ENCODE data around the gene GMPPA. TPM values are rescaled to one million over a fixed set of nuclear protein-coding genes. Genes with fewer than 3 reads are reported as not detected.
A peak's percentile ranks its signal among the peaks of the same experiment; 100 is the strongest.

The GMPPA gene
- total RNA-seq, 1 experiment from 2014 or later: 89.6 TPM

GRCh38 chr2:219551441-219552381 lies 53.0 kb downstream of the GMPPA start:
- H3K4me3 ChIP-seq: peak overlapping the region; percentile 61
- no peaks in the 10 kb centered on the region for H3K9me3 ChIP-seq
- DNase-seq: peak; percentile 23
- no peaks in the 10 kb centered on the region for H3K36me3 ChIP-seq
- H3K27me3 ChIP-seq: no peaks in the 10 kb centered on the region

GRCh38 chr2:219552382-219553167 lies 53.9 kb downstream of the GMPPA start:
- H3K36me3 ChIP-seq: no peaks in the 10 kb centered on the region
- H3K9me3 ChIP-seq: no peaks in the 10 kb centered on the region
- H3K4me3 ChIP-seq: peak overlapping the region; percentile 61
- no peaks in the 10 kb centered on the region for H3K27me3 ChIP-seq
- DNase-seq: peak; percentile 79

GRCh38 chr2:219553168-219553417 lies 54.4 kb downstream of the GMPPA start:
- H3K4me3 ChIP-seq: peak overlapping the region; percentile 61
- no peaks in the 10 kb centered on the region for H3K36me3 ChIP-seq
- no peaks in the 10 kb centered on the region for H3K27me3 ChIP-seq

GRCh38 chr2:219553463-219553963 lies 54.8 kb downstream of the GMPPA start:
- Histone ChIP-seq H3K36me3 (no peaks in the 10 kb centered on the region), H3K27me3 (no peaks in the 10 kb centered on the region), H3K9me3 (no peaks in the 10 kb centered on the region), H3K4me3 (no peak overlapping the region)
- DNase-seq: no peak

More at GRCh38 chr2:219553168-219553417, 54.4 kb downstream of the GMPPA start:
- H3K9me3 ChIP-seq: no peaks in the 10 kb centered on the region
- DNase-seq: no peak

- H3K36me3 ChIP-seq: no peaks in the 10 kb centered on the region
- DNase-seq: no peak
- H3K9me3 ChIP-seq: no peaks in the 10 kb centered on the region
- no peak overlapping the region for H3K4me3 ChIP-seq
- H3K27me3 ChIP-seq: no peaks in the 10 kb centered on the region
Observed at GRCh38 chr2:219554350-219554749, 55.7 kb downstream of the GMPPA start.

GRCh38 chr2:219555956-219556355 lies 57.3 kb downstream of the GMPPA start:
- H3K36me3 ChIP-seq: no peaks in the 10 kb centered on the region
- H3K9me3 ChIP-seq: no peaks in the 10 kb centered on the region
- no peak for DNase-seq
- H3K27me3 ChIP-seq: no peaks in the 10 kb centered on the region
- no peak overlapping the region for H3K4me3 ChIP-seq

GRCh38 chr2:219556413-219556812 lies 57.7 kb downstream of the GMPPA start:
- no peak overlapping the region for H3K4me3 ChIP-seq
- no peak for DNase-seq

More at GRCh38 chr2:219556413-219556812, 57.7 kb downstream of the GMPPA start:
- Histone ChIP-seq H3K36me3 (no peaks in the 10 kb centered on the region), H3K9me3 (no peaks in the 10 kb centered on the region), H3K27me3 (no peaks in the 10 kb centered on the region)

Other genes with a start within 250 kb of the GMPPA start
- not detected in 2 replicates for gene TUBA4B, start 245.6 kb upstream of the GMPPA start, total RNA-seq (2014; rRNA removed; shearing (Covaris generic); ENCODE audit: low replicate concordance)
- 3.1 and 7.7 TPM in 2 replicates for gene TUBA4A, start 245.0 kb upstream of the GMPPA start, total RNA-seq (2014; rRNA removed; shearing (Covaris generic); ENCODE audit: low replicate concordance)
- 55.0 and 56.4 TPM in 2 replicates for gene DNAJB2, start 219.5 kb upstream of the GMPPA start, total RNA-seq (2014; rRNA removed; shearing (Covaris generic); ENCODE audit: low replicate concordance)
- gene PTPRN, start 189.5 kb upstream of the GMPPA start, total RNA-seq (2014; rRNA removed; shearing (Covaris generic); ENCODE audit: low replicate concordance): not detected in 2 replicates
- not detected in 2 replicates for gene RESP18, start 166.1 kb upstream of the GMPPA start, total RNA-seq (2014; rRNA removed; shearing (Covaris generic); ENCODE audit: low replicate concordance)
- 56.4 and 73.1 TPM in 2 replicates for gene DNPEP, start 111.0 kb upstream of the GMPPA start, total RNA-seq (2014; rRNA removed; shearing (Covaris generic); ENCODE audit: low replicate concordance)
- 3.8 and 22.6 TPM in 2 replicates for gene DES, start 80.5 kb upstream of the GMPPA start, total RNA-seq (2014; rRNA removed; shearing (Covaris generic); ENCODE audit: low replicate concordance)
- gene SPEG, start 64.0 kb upstream of the GMPPA start, total RNA-seq (2014; rRNA removed; shearing (Covaris generic); ENCODE audit: low replicate concordance): 11.6 and 12.6 TPM in 2 replicates
- not detected in 2 replicates for gene ASIC4, start 15.6 kb downstream of the GMPPA start, total RNA-seq (2014; rRNA removed; shearing (Covaris generic); ENCODE audit: low replicate concordance)
- gene CHPF, start 44.9 kb downstream of the GMPPA start, total RNA-seq (2014; rRNA removed; shearing (Covaris generic); ENCODE audit: low replicate concordance): 26.6 and 40.4 TPM in 2 replicates
- 5.1 and 5.9 TPM in 2 replicates for gene TMEM198, start 45.1 kb downstream of the GMPPA start, total RNA-seq (2014; rRNA removed; shearing (Covaris generic); ENCODE audit: low replicate concordance)
- 37.6 and 49.9 TPM in 2 replicates for gene OBSL1, start 72.6 kb downstream of the GMPPA start, total RNA-seq (2014; rRNA removed; shearing (Covaris generic); ENCODE audit: low replicate concordance)
- not detected in 2 replicates for gene INHA, start 73.4 kb downstream of the GMPPA start, total RNA-seq (2014; rRNA removed; shearing (Covaris generic); ENCODE audit: low replicate concordance)
- gene STK11IP, start 99.0 kb downstream of the GMPPA start, total RNA-seq (2014; rRNA removed; shearing (Covaris generic); ENCODE audit: low replicate concordance): 8.2 and 15.8 TPM in 2 replicates
- 3.0 and 4.9 TPM in 2 replicates for gene SLC4A3, start 128.7 kb downstream of the GMPPA start, total RNA-seq (2014; rRNA removed; shearing (Covaris generic); ENCODE audit: low replicate concordance)